Smooth muscle cell (in vitro differentiated cells): ENCODE measurements around the gene MYCBPAP. TPM values are rescaled to one million over a fixed set of nuclear protein-coding genes. Genes with fewer than 3 reads are reported as not detected.

ENCODE experiments used
- DNase-seq: peaks from one replicate; lab custom pipeline; 2025; ENCODE audit not compliant: unreplicated experiment; lab: John Stamatoyannopoulos, UW
- H2AFZ ChIP-seq: fragments of 200-600 bp; sonication (generic); 2 replicates; pipeline ENCODE4 v1.6.0; 2016; ENCODE audit warnings: antibody characterized with exemption, low read depth, mild to moderate bottlenecking
- H3F3A ChIP-seq: fragments of 200-600 bp; sonication (generic); 2 replicates; pipeline ENCODE4 v1.6.0; 2017; ENCODE audit warnings: antibody characterized with exemption, low read depth
- H3K27ac ChIP-seq: fragments of 200-600 bp; sonication (generic); 2 replicates; pipeline ENCODE4 v1.5.1; 2016; ENCODE audit warnings: low read depth, mild to moderate bottlenecking
- H3K27me3 ChIP-seq: fragments of 200-600 bp; sonication (generic); 2 replicates; pipeline ENCODE4 v1.6.1; 2016; ENCODE audit warnings: low read depth, mild to moderate bottlenecking
- H3K36me3 ChIP-seq: fragments of 200-600 bp; sonication (generic); 2 replicates; pipeline ENCODE4 v1.5.1; 2016; ENCODE audit warnings: low read depth
- H3K4me1 ChIP-seq: fragments of 200-600 bp; sonication (generic); 2 replicates; pipeline ENCODE4 v1.5.1; 2016; ENCODE audit warnings: low read depth
- H3K4me2 ChIP-seq: fragments of 200-600 bp; sonication (generic); 2 replicates; pipeline ENCODE4 v1.6.0; 2016; ENCODE audit warnings: mild to moderate bottlenecking
- H3K4me3 ChIP-seq: fragments of 200-600 bp; sonication (generic); 2 replicates; pipeline ENCODE4 v1.5.1; 2016; ENCODE audit warnings: mild to moderate bottlenecking
- H3K79me2 ChIP-seq: fragments of 200-600 bp; sonication (generic); 2 replicates; pipeline ENCODE4 v1.6.0; 2016; ENCODE audit warnings: low read depth, mild to moderate bottlenecking
- H3K9ac ChIP-seq: fragments of 200-600 bp; sonication (generic); 2 replicates; pipeline ENCODE4 v1.6.0; 2016; ENCODE audit warnings: low read depth
- H3K9me3 ChIP-seq: fragments of 200-600 bp; sonication (generic); replicated peaks from 2 replicates; pipeline ENCODE4 v1.5.1; 2016; ENCODE audit warnings: low read depth
- H4K20me1 ChIP-seq: fragments of 200-600 bp; sonication (generic); 2 replicates; pipeline ENCODE4 v1.6.0; 2016; ENCODE audit warnings: low read depth
- CTCF ChIP-seq: fragments of 200-600 bp; sonication (generic); IDR thresholded peaks from 2 replicates; pipeline ENCODE4 v1.5.1; 2017; ENCODE audit warnings: borderline replicate concordance, mild to moderate bottlenecking, antibody characterized with exemption; ENCODE audit not compliant: insufficient read depth, poor library complexity, severe bottlenecking
- WGBS: methylation state at CpG from one replicate; pipeline ENCODE4 v1.1.7; 2016; ENCODE audit warnings: low lambda C conversion rate; 5-methylcytosine and 5-hydroxymethylcytosine counted together
- polyA plus RNA-seq: library from polyadenylated mRNA; unstranded; fragments of >200 nt; fragmentation: Nextera tagmentation; extraction: Ambion mirVana; gene quantifications from 2 replicates; pipeline ENCODE4 v1.2.1, GENCODE V29; 2016
- total RNA-seq: library from RNA; depleted of rRNA; stranded (reverse); fragments of >200 nt; gene quantifications from 2 replicates; pipeline ENCODE4 v1.2.3, GENCODE V29; 2014

MYCBPAP gene
- total and polyA plus RNA-seq, 2 experiments from 2014 or later = 0.90 to 0.97 TPM

DNA sequence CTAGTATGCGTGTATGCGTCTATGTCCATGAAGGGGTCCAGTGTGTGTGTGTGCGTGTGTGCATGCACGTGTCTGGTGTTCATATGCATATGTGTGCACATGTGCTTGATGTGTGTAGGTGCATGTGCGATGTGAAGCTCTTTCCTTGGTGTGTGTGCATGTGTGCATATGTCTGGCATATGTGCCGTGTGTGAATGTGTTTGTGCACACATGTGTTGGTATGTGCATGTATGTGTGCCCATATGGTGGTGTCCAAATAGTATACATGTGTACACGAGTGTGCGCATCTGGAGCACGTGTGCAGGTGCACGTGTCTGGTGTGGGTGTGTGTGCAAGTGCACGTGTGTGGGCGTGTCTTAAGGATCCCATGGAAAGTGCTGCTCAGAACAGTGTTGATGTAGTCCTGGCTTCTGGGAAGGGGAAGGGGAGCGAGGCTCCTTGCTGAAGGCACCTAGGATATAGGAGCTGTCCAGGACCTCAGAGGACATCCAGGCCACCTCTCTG, 69.3 kb downstream of the MYCBPAP start:
- DNase-seq = no peak
- no peaks in the 10 kb centered on the region for H3K27me3 ChIP-seq

GRCh38 chr17:50578173-50578572, 69.9 kb downstream of the MYCBPAP start:
- 91% methylated on average over 16 of the region's 16 CpGs for WGBS
- H3K27me3 ChIP-seq = no peaks in the 10 kb centered on the region
- TF ChIP-seq CTCF = no peak

More for the DNA sequence above, 69.3 kb downstream of the MYCBPAP start:
- no peaks in the 10 kb centered on the region for H4K20me1 ChIP-seq
- H3K79me2 ChIP-seq = no peaks in the 10 kb centered on the region
- WGBS = 95% methylated on average over 13 of the region's 13 CpGs
- no peaks in the 10 kb centered on the region for H3K4me1 ChIP-seq
- no peaks in the 10 kb centered on the region for H3F3A ChIP-seq
- no peak overlapping the region for H2AFZ ChIP-seq
- H3K36me3 ChIP-seq = no peaks in the 10 kb centered on the region
- no peak overlapping the region for H3K4me3 ChIP-seq
- H3K9ac ChIP-seq = no peak overlapping the region
- no peak overlapping the region for H3K4me2 ChIP-seq
- no peak for TF ChIP-seq CTCF
- no peaks in the 10 kb centered on the region for H3K9me3 ChIP-seq
- no peak overlapping the region for H3K27ac ChIP-seq

DNA sequence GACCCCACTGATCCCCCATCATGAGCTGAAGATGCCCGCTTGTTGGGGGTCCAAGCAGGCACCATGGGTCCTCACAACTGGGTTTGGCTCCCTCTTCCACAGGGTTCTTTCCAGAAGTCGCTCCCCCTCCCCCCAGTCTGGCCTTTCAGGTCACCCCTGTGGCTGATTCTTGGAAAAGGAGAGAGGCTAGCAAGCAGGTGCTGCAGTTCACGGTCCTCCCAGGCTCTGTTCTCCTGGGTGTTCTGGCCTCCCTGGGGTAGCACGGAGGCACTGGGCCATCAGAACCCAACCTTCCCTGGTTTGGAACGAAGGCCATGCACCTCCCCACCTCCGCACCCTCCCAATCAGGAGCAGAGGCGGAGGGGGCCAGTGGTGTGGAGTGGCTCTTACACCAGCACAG, 71.2 kb downstream of the MYCBPAP start:
- H4K20me1 ChIP-seq = no peaks in the 10 kb centered on the region
- H3K27me3 ChIP-seq = no peaks in the 10 kb centered on the region
- no peaks in the 10 kb centered on the region for H3K36me3 ChIP-seq
- no peak for DNase-seq
- H3F3A ChIP-seq = no peaks in the 10 kb centered on the region
- 85% methylated on average over 7 of the region's 7 CpGs for WGBS
- H3K9ac ChIP-seq = no peak overlapping the region
- H3K9me3 ChIP-seq = no peaks in the 10 kb centered on the region
- no peaks in the 10 kb centered on the region for H3K4me1 ChIP-seq
- no peak overlapping the region for H3K4me3 ChIP-seq
- no peak for TF ChIP-seq CTCF
- H3K79me2 ChIP-seq = no peaks in the 10 kb centered on the region
- H3K4me2 ChIP-seq = no peak overlapping the region
- no peak overlapping the region for H3K27ac ChIP-seq
- no peak overlapping the region for H2AFZ ChIP-seq

More at GRCh38 chr17:50578173-50578572, 69.9 kb downstream of the MYCBPAP start:
- no peak overlapping the region for H3K4me3 ChIP-seq
- H3K27ac ChIP-seq = no peak overlapping the region
- no peak overlapping the region for H2AFZ ChIP-seq
- H3K9ac ChIP-seq = no peak overlapping the region
- no peaks in the 10 kb centered on the region for H3F3A ChIP-seq
- no peak for DNase-seq
- no peaks in the 10 kb centered on the region for H3K36me3 ChIP-seq
- H4K20me1 ChIP-seq = no peaks in the 10 kb centered on the region
- H3K79me2 ChIP-seq = no peaks in the 10 kb centered on the region
- H3K9me3 ChIP-seq = no peaks in the 10 kb centered on the region
- no peaks in the 10 kb centered on the region for H3K4me1 ChIP-seq
- H3K4me2 ChIP-seq = no peak overlapping the region

GRCh38 chr17:50580646-50581045, 72.4 kb downstream of the MYCBPAP start:
- H3K4me1 ChIP-seq = no peaks in the 10 kb centered on the region
- H3K36me3 ChIP-seq = no peaks in the 10 kb centered on the region
- H3F3A ChIP-seq = no peaks in the 10 kb centered on the region
- H3K79me2 ChIP-seq = no peaks in the 10 kb centered on the region
- H3K27ac ChIP-seq = no peak overlapping the region
- DNase-seq = no peak
- H3K4me2 ChIP-seq = no peak overlapping the region
- no peaks in the 10 kb centered on the region for H3K9me3 ChIP-seq
- no peak for TF ChIP-seq CTCF
- no peak overlapping the region for H2AFZ ChIP-seq
- H3K9ac ChIP-seq = no peak overlapping the region
- H3K4me3 ChIP-seq = no peak overlapping the region
- no peaks in the 10 kb centered on the region for H3K27me3 ChIP-seq
- 93% methylated on average over 9 of the region's 9 CpGs for WGBS
- H4K20me1 ChIP-seq = no peaks in the 10 kb centered on the region
